Mesothelial cell of epicardium (in vitro differentiated cells): Measurements from ENCODE around the gene FADS1. TPM values are rescaled to one million over a fixed set of nuclear protein-coding genes. Genes with fewer than 3 reads are reported as not detected.

Source experiments
- DNase-seq, 2 experiments: peaks; one replicate each; pipeline ENCODE4 v3.0.0; 2021; ENCODE audit warnings: low spot score in 2 of 2; ENCODE audit not compliant: unreplicated experiment in 2 of 2
- H3K27ac Mint-ChIP-seq: 2 replicates; pipeline ENCODE4 v1.8.0; 2021; ENCODE audit warnings: mixed read lengths
- H3K27me3 Mint-ChIP-seq: 2 replicates; pipeline ENCODE4 v1.8.0; 2021; ENCODE audit warnings: low read depth, mixed read lengths
- H3K36me3 Mint-ChIP-seq: 2 replicates; pipeline ENCODE4 v1.8.0; 2021; ENCODE audit warnings: mixed read lengths
- H3K4me1 Mint-ChIP-seq: 2 replicates; pipeline ENCODE4 v1.8.0; 2021; ENCODE audit warnings: mixed read lengths
- H3K4me3 Mint-ChIP-seq: 2 replicates; pipeline ENCODE4 v1.8.0; 2021; ENCODE audit warnings: mild to moderate bottlenecking, moderate library complexity, mixed read lengths
- H3K9me3 Mint-ChIP-seq: 2 replicates; pipeline ENCODE4 v1.8.0; 2021; ENCODE audit warnings: mixed read lengths
- CTCF ChIP-seq: fragments of 200-600 bp; sonication (generic); IDR thresholded peaks from one replicate; pipeline ENCODE4 v1.5.0; 2021; ENCODE audit warnings: antibody characterized with exemption; ENCODE audit not compliant: unreplicated experiment
- total RNA-seq: library from RNA; stranded (reverse); gene quantifications from 3 replicates; pipeline ENCODE4 v1.2.1, GENCODE V29; 2021

The FADS1 gene
- total RNA-seq, 1 donor from 2014 or later = 115 TPM

- Mint-ChIP-seq H3K36me3 (peaks cover 17% of the 10 kb centered on the region), H3K27ac (no peak overlapping the region), H3K9me3 (no peaks in the 10 kb centered on the region), H3K4me1 (no peaks in the 10 kb centered on the region), H3K27me3 (no peaks in the 10 kb centered on the region), H3K4me3 (no peak overlapping the region)
- DNase-seq = no peak
- TF ChIP-seq CTCF = no peak
Measured at GRCh38 chr11:61854206-61854895, 37.5 kb upstream of the FADS1 start.

DNA sequence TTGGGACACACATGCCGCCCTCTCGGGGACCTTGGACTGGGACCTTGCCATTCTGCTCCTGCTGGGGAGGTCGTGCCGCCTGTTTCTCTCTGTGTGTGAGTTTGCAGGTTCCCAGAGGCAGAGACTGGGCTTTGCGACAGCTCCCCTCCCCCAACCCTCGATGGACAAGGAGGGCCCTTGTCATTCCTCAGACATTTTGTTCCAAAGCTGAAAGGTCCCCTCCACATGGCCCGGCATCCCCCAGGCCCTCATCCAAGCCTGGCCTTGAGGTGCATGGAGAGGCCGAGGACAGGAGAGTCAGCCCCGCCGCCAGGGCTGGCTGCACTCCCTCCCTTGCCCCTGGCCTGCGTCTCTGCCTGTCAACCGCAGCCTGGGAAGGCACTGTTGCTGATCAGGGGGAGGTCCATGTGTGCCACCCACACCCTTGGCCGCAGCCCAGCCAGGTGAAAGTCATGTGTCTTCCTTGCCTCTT lies 36.9 kb upstream of the FADS1 start:
- no peak for TF ChIP-seq CTCF
- Mint-ChIP-seq H3K27ac (no peak overlapping the region), H3K4me3 (no peak overlapping the region), H3K27me3 (no peaks in the 10 kb centered on the region), H3K4me1 (no peaks in the 10 kb centered on the region), H3K9me3 (no peaks in the 10 kb centered on the region), H3K36me3 (peaks cover 12% of the 10 kb centered on the region)
- DNase-seq = no peak

DNA sequence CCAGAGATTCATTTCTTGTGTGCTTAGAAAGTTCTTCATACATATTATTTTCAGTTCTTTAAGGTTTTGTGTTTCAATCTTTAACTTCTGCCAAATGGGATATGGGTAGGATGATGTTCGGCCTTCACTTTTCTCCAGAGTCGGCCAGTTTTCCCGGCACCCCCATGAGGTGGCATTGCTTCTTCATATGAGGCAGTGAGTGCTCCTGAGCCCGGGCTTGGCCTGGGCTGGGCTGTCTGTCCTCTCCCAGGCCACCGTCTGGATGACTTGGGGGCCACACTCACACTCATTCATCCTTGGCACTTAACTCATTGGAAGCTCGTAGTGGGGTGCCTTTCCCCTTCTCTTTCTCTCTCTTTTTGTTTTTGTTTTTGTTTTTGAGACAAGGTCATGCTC lies 35.1 kb upstream of the FADS1 start:
- no peak for DNase-seq
- Mint-ChIP-seq H3K9me3 (no peaks in the 10 kb centered on the region), H3K36me3 (peaks cover 26% of the 10 kb centered on the region), H3K27me3 (no peaks in the 10 kb centered on the region), H3K4me3 (no peak overlapping the region), H3K4me1 (no peaks in the 10 kb centered on the region), H3K27ac (no peak overlapping the region)
- TF ChIP-seq CTCF = no peak

GRCh38 chr11:61851113-61851899 lies 34.5 kb upstream of the FADS1 start:
- no peak for TF ChIP-seq CTCF
- no peaks in the 10 kb centered on the region for H3K27me3 Mint-ChIP-seq
- no peak for DNase-seq
- H3K27ac Mint-ChIP-seq = no peak overlapping the region
- H3K4me1 Mint-ChIP-seq = no peaks in the 10 kb centered on the region
- H3K9me3 Mint-ChIP-seq = no peaks in the 10 kb centered on the region
- peaks cover 30% of the 10 kb centered on the region for H3K36me3 Mint-ChIP-seq
- H3K4me3 Mint-ChIP-seq = no peak overlapping the region

DNA sequence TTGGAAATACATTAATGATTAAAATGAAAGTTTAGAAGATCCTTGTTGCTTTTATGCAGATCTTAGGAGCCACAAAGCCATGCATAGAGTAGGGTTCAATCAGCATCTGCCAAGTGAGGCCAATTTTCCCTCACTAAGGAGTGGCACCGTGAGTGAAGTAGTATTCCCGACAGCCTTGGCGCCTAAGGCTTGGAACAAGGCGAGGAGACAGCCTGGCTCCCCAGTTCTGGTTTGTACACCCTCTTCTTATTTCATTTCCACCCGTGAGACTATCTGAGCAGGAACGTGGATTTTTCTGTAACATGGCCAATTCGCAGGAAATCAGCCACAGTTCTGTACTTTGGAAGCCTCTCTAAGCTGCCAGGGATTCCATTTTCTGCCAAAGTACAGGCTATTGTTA lies 33.9 kb upstream of the FADS1 start:
- Mint-ChIP-seq H3K4me1 (no peaks in the 10 kb centered on the region), H3K27me3 (no peaks in the 10 kb centered on the region), H3K4me3 (no peak overlapping the region), H3K36me3 (peaks cover 33% of the 10 kb centered on the region), H3K27ac (no peak overlapping the region), H3K9me3 (no peaks in the 10 kb centered on the region)
- TF ChIP-seq CTCF = no peak
- DNase-seq = no peak
